Ishikawa (cell line): Measurements from ENCODE around the gene NMNAT3.

ENCODE experiments used
- CEBPB ChIP-seq: IDR thresholded peaks from 2 replicates; pipeline ENCODE4 v1.6.1; 2012
- CREB1 ChIP-seq: IDR thresholded peaks from 2 replicates; pipeline ENCODE4 v1.6.1; 2012; ENCODE audit warnings: low read depth
- EGR1 ChIP-seq: IDR thresholded peaks from 2 replicates; pipeline ENCODE4 v1.6.1; 2012
- EP300 ChIP-seq: IDR thresholded peaks from 2 replicates; pipeline ENCODE4 v1.6.1; 2012; ENCODE audit warnings: borderline replicate concordance
- FOXM1 ChIP-seq: IDR thresholded peaks from 2 replicates; pipeline ENCODE4 v1.6.1; 2012; ENCODE audit warnings: low read depth, borderline replicate concordance
- RAD21 ChIP-seq: IDR thresholded peaks from 2 replicates; pipeline ENCODE4 v1.6.1; 2012; ENCODE audit warnings: low read depth
- TAF1 ChIP-seq: IDR thresholded peaks from 2 replicates; pipeline ENCODE4 v1.6.1; 2012; ENCODE audit warnings: low read depth, mild to moderate bottlenecking
- TCF12 ChIP-seq: IDR thresholded peaks from 2 replicates; pipeline ENCODE4 v1.6.1; 2012; ENCODE audit warnings: low read depth
- TEAD4 ChIP-seq: IDR thresholded peaks from 2 replicates; pipeline ENCODE4 v1.6.1; 2012
- ZBTB7A ChIP-seq: IDR thresholded peaks from 2 replicates; pipeline ENCODE4 v1.6.1; 2012; ENCODE audit warnings: low read depth
- TF ChIP-seq, protein P1 (sequence below): IDR thresholded peaks from 2 replicates; pipeline ENCODE4 v1.6.1; 2012; ENCODE audit warnings: low read depth, mild to moderate bottlenecking
- TF ChIP-seq, protein P2 (sequence below): IDR thresholded peaks from 2 replicates; pipeline ENCODE4 v1.6.1; 2012
- TF ChIP-seq, protein P3 (sequence below): IDR thresholded peaks from 2 replicates; pipeline ENCODE4 v1.6.1; 2012

DNA sequence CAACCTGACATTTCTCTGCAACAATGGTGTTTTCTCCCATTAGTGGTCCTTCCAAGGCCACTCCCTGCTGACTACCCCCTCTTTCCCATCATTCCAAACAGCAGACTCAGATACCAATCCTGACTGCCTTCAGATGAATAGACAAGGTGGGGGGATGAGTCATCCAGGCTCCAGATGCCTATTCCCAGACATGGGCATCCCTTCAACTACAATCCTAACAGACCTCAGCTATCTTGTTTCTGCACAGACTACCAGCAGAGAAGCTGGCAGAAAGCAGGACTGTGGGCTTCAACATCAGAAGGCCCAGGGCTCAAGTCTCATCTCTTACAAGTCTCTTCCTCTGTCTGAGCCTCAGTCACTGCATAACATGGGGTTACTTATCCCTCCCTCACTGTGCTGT is 140.4 kb downstream of the NMNAT3 start:
- TF ChIP-seq, protein P1, sequence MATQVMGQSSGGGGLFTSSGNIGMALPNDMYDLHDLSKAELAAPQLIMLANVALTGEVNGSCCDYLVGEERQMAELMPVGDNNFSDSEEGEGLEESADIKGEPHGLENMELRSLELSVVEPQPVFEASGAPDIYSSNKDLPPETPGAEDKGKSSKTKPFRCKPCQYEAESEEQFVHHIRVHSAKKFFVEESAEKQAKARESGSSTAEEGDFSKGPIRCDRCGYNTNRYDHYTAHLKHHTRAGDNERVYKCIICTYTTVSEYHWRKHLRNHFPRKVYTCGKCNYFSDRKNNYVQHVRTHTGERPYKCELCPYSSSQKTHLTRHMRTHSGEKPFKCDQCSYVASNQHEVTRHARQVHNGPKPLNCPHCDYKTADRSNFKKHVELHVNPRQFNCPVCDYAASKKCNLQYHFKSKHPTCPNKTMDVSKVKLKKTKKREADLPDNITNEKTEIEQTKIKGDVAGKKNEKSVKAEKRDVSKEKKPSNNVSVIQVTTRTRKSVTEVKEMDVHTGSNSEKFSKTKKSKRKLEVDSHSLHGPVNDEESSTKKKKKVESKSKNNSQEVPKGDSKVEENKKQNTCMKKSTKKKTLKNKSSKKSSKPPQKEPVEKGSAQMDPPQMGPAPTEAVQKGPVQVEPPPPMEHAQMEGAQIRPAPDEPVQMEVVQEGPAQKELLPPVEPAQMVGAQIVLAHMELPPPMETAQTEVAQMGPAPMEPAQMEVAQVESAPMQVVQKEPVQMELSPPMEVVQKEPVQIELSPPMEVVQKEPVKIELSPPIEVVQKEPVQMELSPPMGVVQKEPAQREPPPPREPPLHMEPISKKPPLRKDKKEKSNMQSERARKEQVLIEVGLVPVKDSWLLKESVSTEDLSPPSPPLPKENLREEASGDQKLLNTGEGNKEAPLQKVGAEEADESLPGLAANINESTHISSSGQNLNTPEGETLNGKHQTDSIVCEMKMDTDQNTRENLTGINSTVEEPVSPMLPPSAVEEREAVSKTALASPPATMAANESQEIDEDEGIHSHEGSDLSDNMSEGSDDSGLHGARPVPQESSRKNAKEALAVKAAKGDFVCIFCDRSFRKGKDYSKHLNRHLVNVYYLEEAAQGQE = no peak
- TF ChIP-seq TCF12 (no peak), EP300 (no peak), RAD21 (no peak), CREB1 (no peak), TEAD4 (no peak), ZBTB7A (no peak), CEBPB (no peak), TAF1 (no peak), FOXM1 (no peak), EGR1 (no peak)
- TF ChIP-seq, protein P2, sequence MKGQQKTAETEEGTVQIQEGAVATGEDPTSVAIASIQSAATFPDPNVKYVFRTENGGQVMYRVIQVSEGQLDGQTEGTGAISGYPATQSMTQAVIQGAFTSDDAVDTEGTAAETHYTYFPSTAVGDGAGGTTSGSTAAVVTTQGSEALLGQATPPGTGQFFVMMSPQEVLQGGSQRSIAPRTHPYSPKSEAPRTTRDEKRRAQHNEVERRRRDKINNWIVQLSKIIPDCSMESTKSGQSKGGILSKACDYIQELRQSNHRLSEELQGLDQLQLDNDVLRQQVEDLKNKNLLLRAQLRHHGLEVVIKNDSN = no peak
- TF ChIP-seq, protein P3, sequence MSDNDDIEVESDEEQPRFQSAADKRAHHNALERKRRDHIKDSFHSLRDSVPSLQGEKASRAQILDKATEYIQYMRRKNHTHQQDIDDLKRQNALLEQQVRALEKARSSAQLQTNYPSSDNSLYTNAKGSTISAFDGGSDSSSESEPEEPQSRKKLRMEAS = no peak
